ENCODE data around the gene NR1D1.

The NR1D1 gene

DNA sequence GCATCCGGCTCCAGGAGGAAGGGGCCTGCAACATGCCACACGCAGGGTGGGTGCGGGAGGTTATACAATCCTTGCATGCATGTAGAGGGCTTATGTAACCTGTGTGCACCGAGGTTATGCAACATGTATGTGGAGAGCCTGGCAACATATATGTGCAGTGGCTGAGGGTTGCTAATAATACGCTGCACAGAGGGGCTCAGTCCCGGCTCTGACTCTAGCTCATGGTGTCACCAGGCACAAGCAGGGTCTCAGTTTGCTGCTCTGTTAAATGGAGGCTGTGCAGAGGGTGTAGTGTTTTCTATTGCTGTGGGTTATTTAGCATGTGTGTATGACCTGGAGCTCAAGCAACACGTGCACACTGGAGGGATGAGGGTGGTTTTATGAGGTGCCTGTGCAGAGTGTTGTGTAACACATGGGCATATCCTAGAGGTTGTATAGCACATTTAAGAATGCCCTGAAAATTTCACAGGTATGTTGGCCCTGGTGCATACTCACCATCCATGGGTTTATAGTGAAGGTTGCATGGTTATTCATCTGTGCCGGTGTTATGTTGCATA, 24.4 kb downstream of the NR1D1 start:
- Histone ChIP-seq H3K27ac (peak overlapping the region; percentile 77), H3K4me3 (ENCODE audit: low read depth, low read length) (no peak overlapping the region), H3K4me1 (peaks cover 41% of the 10 kb centered on the region), H3K36me3 (ENCODE audit: control insufficient read depth, insufficient read depth, low read length) (no peaks in the 10 kb centered on the region), H2AFZ (no peak overlapping the region), H3K79me2 (peaks cover 19% of the 10 kb centered on the region), H3K9ac (no peak overlapping the region), H3K4me2 (ENCODE audit: low read length) (peak overlapping the region; percentile 62), H3K9me3 (ENCODE audit: control insufficient read depth, low read length) (no peaks in the 10 kb centered on the region), H3K27me3 (ENCODE audit: control insufficient read depth, insufficient read depth, low read length) (no peaks in the 10 kb centered on the region)
- TF ChIP-seq, protein P1, sequence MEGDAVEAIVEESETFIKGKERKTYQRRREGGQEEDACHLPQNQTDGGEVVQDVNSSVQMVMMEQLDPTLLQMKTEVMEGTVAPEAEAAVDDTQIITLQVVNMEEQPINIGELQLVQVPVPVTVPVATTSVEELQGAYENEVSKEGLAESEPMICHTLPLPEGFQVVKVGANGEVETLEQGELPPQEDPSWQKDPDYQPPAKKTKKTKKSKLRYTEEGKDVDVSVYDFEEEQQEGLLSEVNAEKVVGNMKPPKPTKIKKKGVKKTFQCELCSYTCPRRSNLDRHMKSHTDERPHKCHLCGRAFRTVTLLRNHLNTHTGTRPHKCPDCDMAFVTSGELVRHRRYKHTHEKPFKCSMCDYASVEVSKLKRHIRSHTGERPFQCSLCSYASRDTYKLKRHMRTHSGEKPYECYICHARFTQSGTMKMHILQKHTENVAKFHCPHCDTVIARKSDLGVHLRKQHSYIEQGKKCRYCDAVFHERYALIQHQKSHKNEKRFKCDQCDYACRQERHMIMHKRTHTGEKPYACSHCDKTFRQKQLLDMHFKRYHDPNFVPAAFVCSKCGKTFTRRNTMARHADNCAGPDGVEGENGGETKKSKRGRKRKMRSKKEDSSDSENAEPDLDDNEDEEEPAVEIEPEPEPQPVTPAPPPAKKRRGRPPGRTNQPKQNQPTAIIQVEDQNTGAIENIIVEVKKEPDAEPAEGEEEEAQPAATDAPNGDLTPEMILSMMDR (IDR thresholded peaks at IDR 0.05) = no peak

GRCh38 chr17:40075201-40075941, 25.0 kb downstream of the NR1D1 start:
- Histone ChIP-seq H3K36me3 (ENCODE audit: control insufficient read depth, insufficient read depth, low read length) (no peaks in the 10 kb centered on the region), H2AFZ (no peak overlapping the region), H3K27ac (peak overlapping the region; percentile 77), H3K4me1 (peaks cover 48% of the 10 kb centered on the region), H3K27me3 (ENCODE audit: control insufficient read depth, insufficient read depth, low read length) (no peaks in the 10 kb centered on the region), H3K79me2 (peaks cover 22% of the 10 kb centered on the region), H3K9ac (no peak overlapping the region), H3K4me3 (ENCODE audit: low read depth, low read length) (no peak overlapping the region), H3K9me3 (ENCODE audit: control insufficient read depth, low read length) (no peaks in the 10 kb centered on the region), H3K4me2 (ENCODE audit: low read length) (peak overlapping the region; percentile 62)
- TF ChIP-seq, protein P1 (IDR thresholded peaks at IDR 0.05) = peak; percentile 97

GRCh38 chr17:40074871-40075200, 25.6 kb downstream of the NR1D1 start:
- TF ChIP-seq, protein P1 (IDR thresholded peaks at IDR 0.05) = no peak
- H3K36me3 ChIP-seq (ENCODE audit: control insufficient read depth, insufficient read depth, low read length) = no peaks in the 10 kb centered on the region
- H3K4me2 ChIP-seq (ENCODE audit: low read length) = peak overlapping the region; percentile 62
- H3K9ac ChIP-seq = no peak overlapping the region
- peaks cover 26% of the 10 kb centered on the region for H3K79me2 ChIP-seq
- H3K27ac ChIP-seq = peak overlapping the region; percentile 77
- H2AFZ ChIP-seq = no peak overlapping the region
- H3K9me3 ChIP-seq (ENCODE audit: control insufficient read depth, low read length) = no peaks in the 10 kb centered on the region
- no peaks in the 10 kb centered on the region for H3K27me3 ChIP-seq (ENCODE audit: control insufficient read depth, insufficient read depth, low read length)
- peaks cover 53% of the 10 kb centered on the region for H3K4me1 ChIP-seq
- no peak overlapping the region for H3K4me3 ChIP-seq (ENCODE audit: low read depth, low read length)

DNA sequence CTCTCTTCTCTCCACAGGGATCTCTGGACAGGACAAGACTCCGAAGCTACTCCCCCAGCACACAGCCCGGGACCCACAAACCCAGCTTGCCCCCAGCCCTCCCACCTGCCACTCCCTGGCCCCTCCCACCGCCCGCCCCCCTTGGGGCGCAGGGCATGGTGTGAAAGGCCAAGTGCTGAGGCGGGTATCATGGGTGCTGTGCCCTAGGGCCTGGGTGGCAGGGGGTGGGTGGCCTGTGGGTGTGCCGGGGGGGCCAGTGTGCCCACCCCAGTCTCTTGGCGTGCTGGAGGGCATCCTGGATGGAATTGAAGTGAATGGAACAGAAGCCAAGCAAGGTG, 26.2 kb downstream of the NR1D1 start:
- no peak overlapping the region for H3K4me3 ChIP-seq (ENCODE audit: low read depth, low read length)
- peak overlapping the region; percentile 12 for H3K27ac ChIP-seq
- H3K9ac ChIP-seq = no peak overlapping the region

More for the DNA sequence above, 26.2 kb downstream of the NR1D1 start:
- Histone ChIP-seq H3K4me2 (ENCODE audit: low read length) (no peak overlapping the region), H3K9me3 (ENCODE audit: control insufficient read depth, low read length) (no peaks in the 10 kb centered on the region), H3K4me1 (peaks cover 59% of the 10 kb centered on the region), H2AFZ (no peak overlapping the region), H3K36me3 (ENCODE audit: control insufficient read depth, insufficient read depth, low read length) (no peaks in the 10 kb centered on the region), H3K79me2 (peaks cover 22% of the 10 kb centered on the region), H3K27me3 (ENCODE audit: control insufficient read depth, insufficient read depth, low read length) (no peaks in the 10 kb centered on the region)
- TF ChIP-seq, protein P1 (IDR thresholded peaks at IDR 0.05) = no peak
